GM04503 (cell line): Measurements from ENCODE around the gene PRDX6.
"Not testable (repeated sequence)": the region's sequence is repeated elsewhere in the genome, so short reads cannot be mapped to it uniquely, and the experiment has no call there.

Source experiments
- DNase-seq: peaks from one replicate; pipeline ENCODE4 v3.0.0-alpha.2; 2012; ENCODE audit warnings: low read depth

Gene PRDX6

DNA sequence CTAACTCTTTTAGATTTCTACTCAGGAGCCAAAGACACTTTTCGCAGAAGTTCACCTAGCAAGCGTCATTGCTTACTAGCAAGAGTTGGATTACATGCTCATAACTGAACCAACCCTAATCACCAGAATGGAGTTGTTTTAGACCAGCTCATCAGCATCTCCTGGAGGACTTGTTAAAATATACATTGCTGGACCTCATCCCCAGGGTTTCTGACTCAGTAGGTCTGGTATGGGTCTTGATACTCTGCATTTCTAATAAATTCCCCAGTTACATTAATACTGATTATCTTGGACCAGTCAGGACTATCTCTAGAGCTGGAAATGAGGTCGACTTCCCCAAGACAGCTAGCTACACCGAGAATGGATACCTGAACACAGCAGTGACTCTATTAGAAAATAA is 9.7 kb upstream of the PRDX6 start:
- no peak for DNase-seq

DNA sequence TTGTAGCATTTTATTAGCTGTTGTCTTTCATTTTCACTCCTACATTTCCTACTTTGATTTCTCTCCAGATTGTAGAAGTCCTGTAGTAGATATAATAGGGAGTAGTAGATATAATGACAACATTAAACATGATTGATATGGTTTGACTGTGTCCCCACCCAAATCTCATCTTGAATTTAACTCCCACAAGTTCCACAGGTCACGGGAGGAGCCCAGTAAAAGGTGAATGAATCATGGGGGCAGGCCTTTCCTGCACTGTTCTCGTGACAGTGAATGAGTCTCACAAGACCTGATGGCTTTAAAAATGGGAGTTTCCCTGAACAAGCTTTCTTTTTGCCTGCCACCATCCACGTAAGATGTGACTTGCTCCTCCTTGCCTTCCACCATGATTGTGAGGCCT is 7.5 kb upstream of the PRDX6 start:
- no peak for DNase-seq

DNA sequence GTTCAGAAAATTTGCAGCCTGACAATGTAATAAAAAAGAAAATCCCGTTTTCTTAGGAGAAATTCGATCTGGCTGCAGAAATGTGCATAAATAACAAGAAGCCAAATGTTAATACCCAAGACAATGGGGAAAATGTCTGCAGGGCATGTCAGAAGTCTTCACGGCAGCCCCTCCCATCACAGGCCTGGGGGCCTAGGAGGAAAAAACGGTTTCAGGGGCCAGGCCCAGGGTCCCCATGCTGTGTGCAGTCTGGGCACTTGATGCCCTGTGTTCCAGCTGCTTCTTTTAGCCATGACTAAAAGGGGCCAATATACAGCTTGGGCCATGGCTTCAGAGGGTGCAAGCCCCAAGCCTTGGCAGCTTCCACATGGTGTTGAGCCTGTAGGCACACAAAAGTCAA is 6.5 kb upstream of the PRDX6 start:
- no peak for DNase-seq

DNA sequence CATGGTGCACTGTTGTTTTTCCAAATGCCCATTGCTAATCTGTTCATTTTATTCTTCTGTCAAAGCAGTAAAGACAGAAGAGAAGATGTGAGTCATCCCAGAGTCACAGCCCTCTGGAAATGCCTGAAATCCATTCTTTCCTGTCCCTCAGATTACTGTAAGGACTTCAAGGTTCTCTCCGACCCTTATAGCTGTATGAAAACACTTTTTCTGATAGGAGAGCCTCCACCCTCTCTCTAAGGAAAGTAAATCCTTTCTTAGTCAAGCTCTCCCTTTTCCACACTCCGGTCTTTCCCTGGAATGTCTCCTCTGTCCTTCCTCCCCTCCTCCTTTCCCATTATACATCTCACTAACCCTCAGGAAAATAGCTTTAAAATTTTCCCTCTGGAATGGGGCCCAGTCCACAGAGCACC is 3.5 kb upstream of the PRDX6 start:
- DNase-seq, result no peak

DNA sequence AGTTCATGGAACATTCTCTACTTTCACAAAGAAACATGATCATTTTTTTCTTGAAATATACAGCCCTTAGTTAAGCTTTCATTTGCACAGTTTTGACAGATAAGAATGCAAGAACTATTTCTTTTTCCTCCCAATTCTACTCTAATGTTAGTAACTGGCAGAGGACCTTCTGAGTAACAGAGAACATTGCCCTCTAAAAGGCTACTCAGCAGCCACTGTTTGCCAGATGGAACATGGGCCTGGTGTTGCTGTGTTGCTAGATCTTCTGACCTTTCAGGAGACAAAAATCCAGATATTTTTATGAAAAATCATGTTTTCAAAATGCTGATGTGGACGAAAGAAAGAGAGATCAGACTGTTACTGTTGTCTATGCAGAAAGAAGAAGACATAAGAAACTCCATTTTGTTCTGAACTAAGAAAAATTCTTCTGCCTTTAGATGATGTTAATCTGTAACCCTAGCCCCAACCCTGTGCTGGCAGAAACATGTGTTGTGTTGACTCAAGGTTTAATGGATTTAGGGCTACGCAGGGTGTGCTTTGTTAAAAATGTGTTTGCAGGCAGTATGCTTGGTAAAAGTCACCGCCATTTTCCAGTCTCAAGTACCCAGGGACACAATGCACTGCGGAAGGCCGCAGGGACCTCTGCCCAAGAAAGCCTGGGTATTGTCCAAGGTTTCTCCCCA is 2.9 kb upstream of the PRDX6 start:
- no peak for DNase-seq

DNA sequence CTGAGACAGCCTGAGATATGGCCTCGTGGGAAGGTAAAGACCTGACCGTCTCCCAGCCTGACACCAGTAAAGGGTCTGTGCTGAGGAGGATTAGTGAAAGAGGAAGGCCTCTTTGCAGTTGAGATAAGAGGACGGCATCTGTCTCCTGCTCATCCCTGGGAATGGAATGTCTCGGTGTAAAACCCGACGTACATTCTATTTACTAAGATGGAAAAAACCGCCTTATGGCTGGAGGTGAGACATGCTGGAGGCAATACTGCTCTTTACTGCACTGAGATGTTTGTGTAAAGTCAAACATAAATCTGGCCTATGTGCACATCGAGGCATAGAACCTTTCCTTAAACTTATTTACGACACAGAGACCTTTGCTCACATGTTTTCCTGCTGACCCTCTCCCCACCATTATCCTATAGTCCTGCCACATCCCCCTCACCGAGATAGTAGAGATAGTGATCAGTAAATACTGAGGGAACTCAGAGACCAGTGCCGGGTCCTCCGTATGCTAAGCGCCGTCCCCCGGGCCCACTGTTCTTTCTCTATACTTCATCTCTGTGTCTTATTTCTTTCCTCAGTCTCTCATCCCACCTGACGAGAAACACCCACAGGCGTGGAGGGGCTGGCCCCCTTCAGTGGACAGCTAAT is 2.2 kb upstream of the PRDX6 start:
- not testable (repeated sequence) for DNase-seq

DNA sequence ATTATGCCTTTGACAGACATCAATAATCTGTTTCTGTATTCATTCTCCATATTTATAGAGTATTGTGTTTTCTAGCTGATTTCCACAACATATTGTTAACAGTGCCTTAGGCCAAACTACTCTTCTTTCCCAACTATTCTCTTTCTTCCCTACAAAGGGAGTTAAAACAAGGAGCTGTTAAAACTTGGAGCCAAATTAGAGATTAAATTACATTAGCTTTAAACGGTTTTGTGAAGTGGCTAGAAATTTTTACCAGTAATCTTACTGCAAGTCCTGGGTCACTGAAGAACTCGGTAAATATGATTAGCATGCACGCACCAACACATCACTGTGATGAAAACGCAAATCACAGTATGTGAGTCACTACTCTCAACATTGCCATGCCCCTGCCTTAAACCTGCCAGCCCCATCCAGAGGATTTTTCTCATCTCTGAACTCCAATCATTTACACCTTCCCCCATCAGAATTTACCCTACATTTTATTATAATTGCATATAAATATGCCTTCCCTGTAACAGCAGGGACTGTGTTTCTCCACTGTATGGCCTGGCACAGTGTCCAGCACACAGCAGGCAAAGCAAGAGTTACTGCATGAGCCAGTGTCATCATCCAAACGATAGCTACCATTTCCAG is 1.5 kb upstream of the PRDX6 start:
- DNase-seq, result no peak

DNA sequence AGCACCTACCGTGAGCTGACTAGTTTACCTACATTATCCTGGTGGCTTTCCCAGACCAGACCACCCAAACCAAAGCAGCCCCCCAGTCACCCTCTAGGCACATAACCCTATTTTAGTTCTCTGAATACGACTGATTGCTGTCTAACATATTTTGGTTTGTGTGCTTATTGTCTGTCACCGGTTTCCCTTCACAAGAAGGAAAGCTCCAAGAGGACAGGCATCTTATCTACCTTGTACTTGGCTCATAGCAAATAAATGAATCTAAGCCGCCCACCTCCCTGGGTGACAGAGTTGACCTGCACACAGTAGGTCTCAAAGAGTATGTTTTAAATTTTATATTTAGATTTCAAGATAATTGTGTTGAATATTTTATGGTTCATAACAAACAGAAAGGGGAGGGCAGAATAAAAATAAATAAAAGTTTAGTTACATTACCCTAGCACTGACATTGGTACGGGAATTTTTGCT is 904 bp upstream of the PRDX6 start:
- DNase-seq, result no peak

DNA sequence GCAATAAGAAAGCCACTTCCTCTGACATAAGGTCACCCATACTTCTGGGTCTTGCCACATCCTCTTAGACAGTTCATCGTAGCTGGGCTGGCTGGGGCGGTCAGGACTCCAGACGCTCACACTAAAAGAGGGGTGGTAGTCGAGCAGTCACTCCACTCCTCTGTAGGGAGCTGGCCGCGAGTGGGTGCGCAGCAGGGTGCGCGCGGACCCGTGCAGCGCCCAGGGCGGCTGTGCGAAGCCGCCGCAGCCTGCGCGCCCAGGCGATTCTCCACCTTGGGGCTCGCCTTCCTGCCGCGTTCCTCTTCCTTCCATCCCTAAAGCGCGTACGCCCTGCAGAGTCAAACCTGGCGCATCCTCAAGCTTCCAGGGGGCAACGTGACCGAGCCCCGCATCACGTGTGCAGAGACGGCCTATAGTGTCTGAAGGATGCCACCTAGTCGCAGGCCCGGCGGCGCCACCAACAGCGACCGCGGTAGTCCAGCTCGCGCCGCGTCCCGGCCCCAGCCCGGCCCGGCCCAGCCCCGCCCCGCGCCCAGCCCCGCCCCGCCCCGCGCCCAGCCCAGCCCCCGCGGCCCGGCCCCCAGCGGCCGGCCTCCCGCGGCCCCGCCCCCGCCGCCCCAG is 360 bp upstream of the PRDX6 start:
- peak; percentile 58 for DNase-seq

DNA sequence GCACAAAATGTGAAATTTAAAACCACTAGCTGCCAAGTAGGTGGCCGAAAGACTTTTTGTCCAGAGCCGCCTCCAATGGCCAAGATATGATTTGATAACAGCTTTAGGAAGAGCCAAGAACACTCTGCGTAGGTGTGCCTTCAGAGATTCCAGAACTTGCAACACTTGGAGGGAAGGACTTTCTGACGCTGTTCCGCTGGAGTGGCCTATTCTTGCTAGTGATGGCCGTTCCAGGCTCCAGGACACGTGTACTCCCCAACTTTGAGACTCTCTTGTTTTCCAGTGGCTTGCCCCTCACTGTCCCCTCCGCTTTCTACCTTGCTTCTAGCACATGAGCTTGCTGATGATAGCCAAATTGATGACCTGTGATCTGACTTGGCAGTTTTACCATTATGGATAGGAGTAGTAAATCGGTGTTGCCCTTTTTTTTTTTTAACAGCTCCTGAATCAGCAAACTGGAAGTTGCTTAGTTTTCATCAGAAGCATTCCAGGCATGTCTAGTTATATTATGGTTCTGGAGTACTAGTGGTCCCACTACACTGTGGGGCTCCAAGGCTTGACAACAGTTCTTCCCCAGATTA is 1.0 kb downstream of the PRDX6 start:
- no peak for DNase-seq

DNA sequence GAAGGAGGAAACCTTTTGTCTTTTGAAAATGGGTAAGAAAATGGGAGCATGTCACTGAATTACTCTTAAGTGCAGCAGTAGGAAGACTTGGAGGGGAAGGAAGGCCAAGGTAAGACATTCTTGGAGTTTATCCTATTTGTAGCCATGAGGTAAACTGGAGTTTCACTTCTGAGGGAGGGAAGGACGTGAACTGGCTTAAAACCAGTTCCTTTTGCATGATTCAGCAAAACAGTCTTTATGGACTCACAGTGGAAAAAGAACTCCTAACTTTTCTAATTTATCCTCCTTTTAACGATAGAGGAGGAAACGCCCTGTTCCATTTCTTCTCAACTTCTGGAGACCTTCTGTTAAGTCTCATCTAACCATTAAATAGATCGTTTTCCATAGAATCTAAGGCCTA is 2.5 kb downstream of the PRDX6 start:
- DNase-seq, result no peak

DNA sequence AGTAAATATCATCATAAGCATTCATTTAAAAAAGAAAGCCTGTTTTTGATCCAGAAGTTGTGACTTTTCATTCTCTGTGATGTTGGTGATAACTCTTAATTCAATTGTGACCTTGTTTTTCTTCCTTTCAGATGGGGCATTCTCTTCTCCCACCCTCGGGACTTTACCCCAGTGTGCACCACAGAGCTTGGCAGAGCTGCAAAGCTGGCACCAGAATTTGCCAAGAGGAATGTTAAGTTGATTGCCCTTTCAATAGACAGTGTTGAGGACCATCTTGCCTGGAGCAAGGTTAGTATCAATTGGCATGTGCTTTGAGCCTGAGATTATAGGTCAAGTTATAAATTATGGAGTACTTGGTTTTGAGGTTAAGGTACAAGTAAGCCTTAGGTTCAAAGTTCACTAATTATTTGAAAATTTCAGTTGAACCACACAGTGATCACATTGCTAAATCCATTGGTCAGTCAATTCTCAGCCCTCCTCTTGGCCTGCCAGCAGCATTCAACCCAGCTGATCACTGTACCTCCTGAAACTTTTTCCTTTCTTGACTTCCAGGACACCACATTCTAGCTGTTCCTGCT is 4.1 kb downstream of the PRDX6 start:
- no peak for DNase-seq

DNA sequence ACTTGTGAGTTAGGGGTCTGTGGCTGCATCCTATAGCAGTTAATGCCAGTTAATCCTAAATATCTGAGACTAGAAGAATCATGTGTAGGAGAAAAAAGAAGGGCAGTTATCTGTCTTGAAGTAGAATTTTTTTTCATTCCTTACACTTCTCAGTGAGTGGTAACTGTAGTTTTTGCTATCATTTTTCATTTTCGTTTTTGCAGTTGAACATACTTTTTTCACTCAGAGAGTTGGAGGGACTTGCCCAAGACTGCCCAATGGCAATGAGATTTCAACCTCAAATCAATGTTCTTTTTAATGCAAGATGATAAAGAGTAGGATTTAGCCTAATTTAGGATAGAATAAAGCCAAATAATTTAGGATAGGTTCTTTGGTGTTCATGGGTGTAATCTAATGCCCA is 5.5 kb downstream of the PRDX6 start:
- DNase-seq, result no peak

DNA sequence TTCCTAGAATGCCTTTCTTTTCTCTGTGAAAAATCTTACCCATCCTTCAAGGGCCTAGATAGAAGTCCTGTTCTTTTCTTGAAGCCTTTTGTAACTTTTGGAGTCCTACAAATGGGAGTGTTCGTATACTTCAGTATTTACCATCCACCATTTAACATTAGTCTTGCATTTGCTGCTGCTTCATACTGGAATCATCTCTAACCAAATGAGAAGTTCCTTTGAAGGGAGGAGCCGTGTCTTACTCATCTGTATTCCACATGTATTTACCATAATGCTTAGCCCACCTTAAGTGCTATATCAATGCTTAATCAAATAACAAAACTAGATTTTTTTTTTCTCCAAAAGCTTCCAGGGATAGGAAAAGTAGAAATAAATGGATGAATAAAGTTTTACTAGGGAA is 7.1 kb downstream of the PRDX6 start:
- no peak for DNase-seq

DNA sequence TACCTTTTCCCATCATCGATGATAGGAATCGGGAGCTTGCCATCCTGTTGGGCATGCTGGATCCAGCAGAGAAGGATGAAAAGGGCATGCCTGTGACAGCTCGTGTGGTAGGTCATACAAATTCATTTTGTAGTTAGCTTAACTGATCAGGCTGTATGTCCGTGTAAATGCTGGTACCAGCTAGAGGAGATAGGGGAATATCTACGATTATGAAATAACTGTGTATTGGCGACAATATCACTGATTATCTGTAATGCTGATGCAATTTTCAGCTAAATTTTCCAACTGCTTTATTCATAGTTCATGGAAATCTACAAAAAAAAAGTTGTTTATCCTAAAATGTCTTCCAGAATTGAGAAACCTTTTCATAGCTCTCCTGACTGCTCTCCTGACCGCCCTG is 8.3 kb downstream of the PRDX6 start:
- no peak for DNase-seq

DNA sequence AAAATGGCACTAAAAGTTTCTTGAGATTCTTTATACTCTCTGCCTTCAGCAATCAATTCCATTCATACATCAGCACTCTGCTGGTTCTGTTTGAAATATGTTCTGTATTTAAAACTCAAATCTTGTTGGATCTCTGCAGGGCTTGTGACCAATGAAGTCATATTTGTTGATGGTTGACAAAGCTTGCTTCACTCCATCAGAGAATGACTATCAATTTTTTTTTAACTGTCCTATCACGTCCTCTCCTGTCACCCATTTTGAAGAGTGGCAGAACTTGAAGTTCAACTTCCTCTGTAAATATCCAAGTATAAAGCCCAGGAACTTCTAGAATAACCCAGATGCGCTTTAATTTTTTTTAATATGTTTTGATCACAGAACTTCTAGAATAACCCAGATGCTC is 10.9 kb downstream of the PRDX6 start:
- DNase-seq, result no peak

DNA sequence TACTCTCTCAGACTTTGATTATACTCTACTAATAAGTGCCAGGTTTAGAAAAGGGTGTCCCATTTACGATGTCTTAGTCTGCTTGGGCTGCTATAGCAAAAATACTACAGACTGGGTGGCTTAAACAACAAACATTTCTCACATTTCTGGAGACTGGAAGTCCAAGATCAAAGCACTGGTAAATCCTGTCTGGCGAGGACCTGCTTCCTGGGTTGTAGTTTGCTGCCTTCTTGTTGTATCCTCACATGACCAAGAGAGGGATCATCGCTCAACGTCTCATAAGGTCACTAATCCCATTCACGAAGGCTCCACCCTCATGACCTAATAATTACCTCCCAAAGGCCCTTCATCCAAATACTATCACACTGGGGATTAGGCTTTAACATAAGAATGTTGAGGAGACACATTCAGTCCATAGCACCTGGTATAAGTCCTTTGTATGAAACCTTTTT is 12.0 kb downstream of the PRDX6 start:
- no peak for DNase-seq

DNA sequence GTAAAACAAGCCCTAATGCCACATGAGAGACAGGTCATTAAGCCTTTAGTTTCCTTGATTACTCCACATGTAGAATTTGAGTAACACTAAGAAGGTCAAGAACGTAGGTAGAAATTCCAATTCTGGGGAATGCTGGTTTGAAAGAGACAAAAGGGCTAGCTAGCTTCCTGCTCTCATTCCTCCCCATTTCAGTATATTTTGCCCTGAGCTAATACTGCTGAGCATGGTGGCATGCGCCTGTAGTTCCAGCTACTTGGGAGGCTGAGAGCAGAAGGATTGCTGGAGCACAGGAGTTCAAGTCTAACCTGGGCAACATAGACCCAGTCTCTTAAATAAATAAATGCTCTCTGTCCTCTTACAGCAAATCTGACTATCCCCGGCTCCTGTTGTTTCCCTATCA is 12.8 kb downstream of the PRDX6 start:
- no peak for DNase-seq

DNA sequence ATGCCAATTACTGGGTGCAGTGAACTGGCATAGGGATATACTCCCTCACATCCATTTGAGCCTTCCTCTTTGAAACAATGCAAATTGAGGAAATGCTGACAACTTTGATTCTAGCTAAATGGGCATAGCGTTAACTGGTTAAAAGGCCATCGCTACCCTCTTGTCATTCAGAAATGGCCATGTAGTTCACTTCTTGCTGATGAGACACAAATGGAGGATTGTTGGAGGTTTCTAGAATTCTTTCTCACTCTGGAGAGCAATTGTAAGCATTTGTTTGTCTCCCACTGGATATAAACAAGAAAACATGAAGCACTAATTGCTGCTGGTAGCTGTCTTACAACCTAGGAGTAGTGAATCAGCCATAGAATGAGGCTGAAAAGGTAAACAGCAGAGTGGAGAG is 14.4 kb downstream of the PRDX6 start:
- DNase-seq, result no peak

DNA sequence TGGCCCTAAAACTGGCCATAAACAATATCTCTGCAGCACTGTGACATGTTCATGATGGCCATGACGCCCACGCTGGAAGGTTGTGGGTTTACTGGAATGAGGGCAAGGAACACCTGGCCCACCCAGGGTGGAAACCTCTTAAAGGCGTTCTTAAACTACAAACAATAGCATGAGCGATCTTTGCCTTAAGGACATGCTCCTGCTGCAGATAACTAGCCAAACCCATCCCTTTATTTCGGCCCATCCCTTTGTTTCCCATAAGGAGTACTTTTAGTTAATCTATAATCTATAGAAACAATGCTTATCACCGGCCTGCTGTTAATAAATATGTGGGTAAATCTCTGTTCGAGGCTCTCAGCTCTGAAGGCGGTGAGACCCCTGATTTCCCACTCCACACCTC is 16.0 kb downstream of the PRDX6 start:
- DNase-seq, result not testable (repeated sequence)

DNA sequence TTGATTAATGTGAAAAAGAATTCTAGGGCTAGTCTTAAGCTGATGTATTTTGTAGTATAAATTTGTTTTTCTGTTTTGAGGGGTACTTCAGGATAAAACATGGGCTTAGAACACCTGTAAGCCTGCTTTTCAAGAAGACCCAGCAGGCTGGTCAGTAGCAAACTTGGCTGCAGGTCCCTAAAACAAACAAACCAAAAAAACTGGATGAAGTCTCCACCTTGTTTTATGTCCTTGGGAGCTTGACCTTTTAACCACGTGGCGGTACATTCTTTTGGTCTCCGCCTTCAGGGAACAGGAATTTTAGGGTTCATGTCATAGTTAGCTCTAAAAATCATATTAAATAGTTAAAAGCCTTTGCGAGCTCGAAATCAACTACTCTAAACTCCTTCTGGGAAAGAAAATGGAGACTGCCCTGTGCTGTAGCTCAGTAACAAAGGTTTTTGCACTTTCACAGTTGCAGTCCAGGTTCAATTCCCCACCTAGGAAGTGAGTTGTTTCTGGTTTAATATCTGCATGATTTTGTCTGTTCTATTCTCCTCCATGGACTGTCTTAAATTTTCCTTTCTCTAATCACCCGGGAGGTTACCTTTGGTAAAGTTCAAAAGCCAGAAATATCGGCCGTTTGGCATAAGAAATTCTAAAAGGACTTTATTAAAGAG is 18.6 kb downstream of the PRDX6 start:
- no peak for DNase-seq
